GM18505 (cell line): Measurements from ENCODE around the gene CD79B.

Experiments used
- ATAC-seq: cut with Tn5 transposase; IDR thresholded peaks from one replicate; pipeline ENCODE4 v1.9.1; 2021; ENCODE audit not compliant: unreplicated experiment
- POLR2A ChIP-seq: IDR thresholded peaks from 4 replicates; pipeline ENCODE4 v1.6.1; 2011; ENCODE audit warnings: borderline replicate concordance; ENCODE audit not compliant: insufficient read depth, insufficient read length; ENCODE audit errors: extremely low read depth

The CD79B gene

GRCh38 chr17:63931981-63932561 lies at the start of gene CD79B:
Gene CD79B (minus strand): TSS chr17:63932331. CDS start chr17:63932261, 70 bp downstream.
- ATAC-seq: peak; percentile 69
- peak; percentile 92 for TF ChIP-seq POLR2A

DNA sequence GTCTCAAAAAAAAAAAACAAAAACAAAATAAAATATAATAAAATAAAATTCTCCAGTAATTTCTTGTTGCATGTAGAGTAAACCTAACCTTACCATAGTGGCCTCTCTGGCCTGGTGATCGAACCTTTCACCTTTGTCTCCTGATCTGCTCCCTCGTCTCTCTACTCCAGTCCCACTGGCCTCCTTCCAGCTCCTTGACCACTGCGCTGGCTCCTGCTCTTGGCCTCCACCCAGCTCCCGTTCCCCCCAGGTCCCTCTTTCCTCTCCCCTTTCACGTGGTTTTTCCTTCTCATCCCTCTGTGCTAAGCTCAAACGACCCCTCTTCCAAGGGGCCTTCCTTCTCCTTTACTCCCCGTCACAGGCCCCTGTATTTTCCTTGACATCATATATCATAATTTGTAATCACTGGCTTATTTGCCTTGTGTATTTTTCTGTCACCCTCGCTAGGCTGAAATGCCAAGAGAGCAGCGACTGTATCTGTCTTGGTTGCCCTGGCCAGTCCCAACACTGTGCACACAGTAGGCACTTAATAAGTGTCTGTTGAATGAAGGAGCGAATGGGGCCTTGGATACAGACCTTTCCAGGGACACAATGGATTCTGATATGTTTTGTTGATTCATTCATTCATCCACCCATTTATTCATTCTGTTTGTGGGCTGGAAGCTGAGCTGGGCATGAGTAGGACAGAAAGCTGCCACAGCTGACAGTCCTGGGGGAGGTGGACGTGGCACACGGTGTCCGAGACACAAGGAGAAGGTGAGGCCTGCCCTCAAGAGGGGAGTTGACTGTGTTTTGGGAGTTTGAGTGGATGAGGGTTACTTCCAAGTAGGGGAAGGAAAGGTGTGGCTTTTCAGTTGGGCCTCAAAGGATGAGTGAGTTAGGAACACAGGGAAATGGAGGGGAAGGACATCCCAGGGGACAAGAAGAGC lies 46.4 kb upstream of the CD79B start:
- no peak for ATAC-seq
- TF ChIP-seq POLR2A: no peak

DNA sequence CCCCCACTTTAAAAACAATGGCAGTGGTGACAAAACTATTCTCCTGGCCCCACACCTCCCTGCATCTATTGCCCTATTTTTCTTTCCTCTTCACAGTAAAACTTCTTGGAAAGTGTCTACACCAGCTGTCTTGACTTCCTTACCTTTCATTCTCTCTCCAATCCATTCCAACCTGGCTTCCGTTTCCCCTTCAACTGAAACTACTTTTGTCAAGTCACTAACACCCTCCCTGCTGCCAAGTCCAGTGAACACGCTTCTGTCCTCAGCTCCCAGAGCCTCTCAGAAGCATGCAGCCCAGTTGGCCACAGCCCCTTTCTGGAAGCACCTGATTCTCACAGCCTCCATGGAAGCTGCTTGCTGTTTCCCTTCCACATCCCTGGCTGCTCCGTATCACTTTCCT lies 44.6 kb upstream of the CD79B start:
- TF ChIP-seq POLR2A: no peak
- no peak for ATAC-seq

DNA sequence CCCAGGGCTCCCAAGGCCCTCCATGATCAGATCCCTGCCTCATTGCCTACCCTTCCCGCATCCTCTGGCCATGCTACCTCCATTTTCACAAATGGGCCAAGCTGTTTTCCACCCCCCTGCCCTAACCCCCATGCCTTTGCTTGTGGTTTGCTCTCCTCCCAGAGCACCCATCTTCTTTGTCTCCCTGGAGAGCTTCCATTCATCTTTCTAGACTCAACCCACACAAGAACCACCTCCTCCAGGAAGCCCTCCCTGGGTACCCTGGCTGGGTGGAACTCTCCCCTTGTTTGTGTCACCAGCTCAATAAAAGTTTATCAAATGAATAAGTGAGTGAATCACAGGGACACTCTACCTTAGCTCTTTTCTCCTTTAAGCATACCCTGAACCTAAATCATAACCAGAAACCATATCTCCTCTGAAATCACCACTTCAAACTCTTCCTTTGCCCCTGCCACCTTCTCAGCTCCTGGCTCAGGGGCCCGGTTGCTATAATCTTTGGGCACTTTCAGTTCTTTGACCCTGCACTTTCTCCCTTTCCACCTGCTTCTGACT lies 43.5 kb upstream of the CD79B start:
- ATAC-seq: no peak
- TF ChIP-seq POLR2A: no peak

- ATAC-seq: no peak
- no peak for TF ChIP-seq POLR2A
Observed at GRCh38 chr17:63974594-63975192, 42.6 kb upstream of the CD79B start.

DNA sequence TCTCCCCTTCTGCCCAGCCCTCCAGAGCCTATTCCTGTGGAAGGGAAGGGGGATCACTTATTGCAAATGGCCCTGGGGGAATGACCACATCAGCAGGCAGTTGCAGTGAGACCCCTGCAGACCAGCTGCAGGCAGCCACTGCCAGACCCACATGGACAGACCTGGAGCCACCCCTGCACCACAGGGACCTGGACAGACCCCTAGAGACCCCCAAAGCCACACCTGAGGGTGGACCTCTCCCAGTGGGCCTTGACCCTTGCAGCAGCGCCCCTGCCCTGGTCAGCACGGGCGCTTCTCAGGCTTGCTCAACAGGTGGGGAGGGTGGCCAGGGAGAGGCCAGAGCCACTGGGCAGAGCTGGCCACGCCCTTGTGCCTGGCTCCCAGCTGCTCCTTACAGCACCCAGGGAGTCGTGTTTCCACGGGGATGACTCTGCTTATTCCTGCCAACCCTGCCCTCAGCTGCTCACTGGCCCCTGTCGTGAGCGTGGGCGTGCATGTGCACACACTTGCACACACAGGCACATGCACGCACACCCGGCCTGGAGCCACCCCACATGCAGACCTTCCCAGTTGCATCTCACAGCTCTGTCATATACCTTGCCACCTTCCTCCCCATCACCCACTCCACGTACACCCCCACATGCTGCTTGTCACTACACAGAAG lies 41.9 kb upstream of the CD79B start:
- no peak for TF ChIP-seq POLR2A
- no peak for ATAC-seq

DNA sequence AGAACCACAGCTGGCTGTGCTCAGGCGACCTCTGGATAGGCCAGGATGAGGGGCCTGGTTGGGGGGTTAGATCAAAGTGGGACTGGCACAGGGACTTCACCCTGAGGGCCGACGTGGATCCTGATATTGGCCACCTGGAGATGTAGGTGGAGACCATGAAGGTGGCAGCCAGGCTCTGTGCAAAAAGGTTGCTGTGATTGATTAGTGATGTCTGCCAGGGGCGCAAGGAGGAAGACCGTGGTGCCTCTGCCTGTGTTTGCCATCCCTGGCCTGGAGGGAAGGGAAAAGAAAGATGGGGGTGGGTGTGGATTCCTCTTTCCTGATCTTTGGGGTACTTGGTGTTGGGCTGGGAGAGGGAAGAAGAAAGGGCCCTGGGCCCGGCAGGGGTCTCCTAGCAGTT lies 41.1 kb upstream of the CD79B start:
- no peak for ATAC-seq
- TF ChIP-seq POLR2A: no peak

- no peak for ATAC-seq
Observed at GRCh38 chr17:63972796-63973195, 40.7 kb upstream of the CD79B start, which contains the start of gene SCN4A. Gene SCN4A (minus strand): TSS chr17:63972918. CDS start chr17:63972841, 77 bp downstream.

GRCh38 chr17:63969278-63969677 lies 37.1 kb upstream of the CD79B start:
- no peak for TF ChIP-seq POLR2A
- no peak for ATAC-seq

More at GRCh38 chr17:63972796-63973195, 40.7 kb upstream of the CD79B start, which contains the start of gene SCN4A:
- TF ChIP-seq POLR2A: no peak

DNA sequence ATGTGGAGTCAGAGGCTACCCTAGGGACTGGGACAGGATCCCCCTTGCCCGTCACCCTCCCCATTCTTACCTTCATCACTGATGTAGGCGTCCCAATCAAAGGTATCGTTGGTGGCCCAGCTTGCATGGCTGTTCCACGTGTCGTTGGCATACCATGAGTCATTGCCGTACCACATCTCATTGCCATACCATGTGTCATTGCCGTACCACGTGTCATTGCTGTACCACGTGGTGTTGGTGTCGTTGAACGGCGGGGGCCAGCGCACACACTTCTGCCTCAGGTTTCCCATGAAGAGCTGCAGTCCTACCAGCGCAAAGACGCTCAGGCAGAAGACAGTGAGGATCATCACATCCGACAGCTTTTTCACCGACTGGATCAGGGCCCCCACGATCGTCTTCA lies 35.8 kb upstream of the CD79B start:
- no peak for ATAC-seq
- no peak for TF ChIP-seq POLR2A

DNA sequence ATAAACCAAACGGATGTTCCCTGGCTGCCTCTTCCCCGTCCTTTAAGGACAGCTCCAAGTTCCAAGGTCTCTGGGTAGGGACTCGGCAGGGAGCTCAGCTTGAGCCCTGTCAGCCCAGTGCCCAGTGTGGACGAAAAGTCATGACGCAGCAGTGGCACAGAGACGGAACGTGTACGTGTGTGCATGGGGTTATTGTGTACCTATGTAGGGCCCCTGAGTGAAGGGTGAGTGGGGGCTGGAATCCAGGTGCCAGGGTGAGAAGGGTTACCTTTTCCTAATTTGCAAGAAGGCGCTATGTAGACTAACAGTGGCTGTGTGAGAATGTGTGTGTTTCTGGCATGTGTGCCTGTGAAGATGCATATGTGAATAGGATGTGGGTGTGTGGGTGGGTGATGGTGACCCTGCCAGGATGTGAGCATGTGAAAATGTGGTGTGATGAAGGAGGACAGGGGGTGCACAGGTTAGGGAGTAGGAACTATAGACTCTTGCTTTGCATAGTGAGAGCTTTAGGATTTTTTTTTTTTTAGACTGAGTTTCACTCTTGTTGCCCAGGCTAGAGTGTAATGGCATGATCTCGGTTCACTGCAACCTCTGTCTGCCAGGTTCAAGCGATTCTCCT lies 34.6 kb upstream of the CD79B start:
- no peak for ATAC-seq
- TF ChIP-seq POLR2A: no peak

DNA sequence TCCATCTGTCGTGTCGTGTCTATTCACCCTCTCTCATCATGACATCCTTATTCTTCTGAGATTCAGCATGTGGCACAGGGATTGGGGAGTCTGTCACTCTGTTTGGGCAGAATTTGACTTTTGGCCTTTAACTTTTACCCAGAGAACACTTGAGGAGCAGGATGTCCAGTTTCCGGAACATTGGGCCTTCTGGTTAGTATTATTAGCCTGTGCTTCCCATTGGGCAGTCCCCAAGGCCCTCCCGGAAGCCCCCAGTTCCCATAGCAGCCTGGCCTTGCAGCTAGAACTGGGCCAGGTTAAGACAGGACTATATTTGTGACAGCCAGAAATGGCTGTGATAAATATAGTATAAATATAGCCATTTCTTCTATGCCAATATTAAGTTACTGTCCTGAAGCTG lies 31.0 kb upstream of the CD79B start:
- no peak for TF ChIP-seq POLR2A
- ATAC-seq: no peak
